Left kidney (tissue), 1 donor: ENCODE results near the gene CST9. TPM values are rescaled to one million over a fixed set of nuclear protein-coding genes. Genes with fewer than 3 reads are reported as not detected.

Experiments used
- polyA plus RNA-seq: library from polyadenylated mRNA; unstranded; fragments of 120-200 nt; gene quantifications from one replicate; pipeline ENCODE4 v1.2.1, GENCODE V29; 2013; ENCODE audit not compliant: insufficient read length

The CST9 gene
- polyA plus RNA-seq, 1 donor = 0.08 TPM

Other genes with a start within 250 kb of the CST9 start
- 14.7 TPM for gene GZF1, start 243.7 kb downstream of the CST9 start, polyA plus RNA-seq
- 28.2 TPM for gene NAPB, start 184.4 kb downstream of the CST9 start, polyA plus RNA-seq
- gene CSTL1, start 166.2 kb downstream of the CST9 start, polyA plus RNA-seq = not detected
- gene CST11, start 153.0 kb downstream of the CST9 start, polyA plus RNA-seq = not detected
- gene CST8, start 114.8 kb downstream of the CST9 start, polyA plus RNA-seq = not detected
- gene CST9L, start 37.4 kb downstream of the CST9 start, polyA plus RNA-seq = not detected
- gene CST3, start 32.0 kb upstream of the CST9 start, polyA plus RNA-seq = 115 TPM
- not detected for gene CST4, start 83.1 kb upstream of the CST9 start, polyA plus RNA-seq
- gene CST1, start 145.0 kb upstream of the CST9 start, polyA plus RNA-seq = not detected
- gene CST2, start 220.8 kb upstream of the CST9 start, polyA plus RNA-seq = not detected